NCI-H2227 (cell line): Measurements from ENCODE around the gene AIF1L.
"Not testable (repeated sequence)": the region's sequence is repeated elsewhere in the genome, so short reads cannot be mapped to it uniquely, and the experiment has no call there.

Experiments
- DNase-seq: peaks from one replicate; lab custom pipeline; 2025; ENCODE audit not compliant: unreplicated experiment; lab: John Stamatoyannopoulos, UW

AIF1L gene

DNA sequence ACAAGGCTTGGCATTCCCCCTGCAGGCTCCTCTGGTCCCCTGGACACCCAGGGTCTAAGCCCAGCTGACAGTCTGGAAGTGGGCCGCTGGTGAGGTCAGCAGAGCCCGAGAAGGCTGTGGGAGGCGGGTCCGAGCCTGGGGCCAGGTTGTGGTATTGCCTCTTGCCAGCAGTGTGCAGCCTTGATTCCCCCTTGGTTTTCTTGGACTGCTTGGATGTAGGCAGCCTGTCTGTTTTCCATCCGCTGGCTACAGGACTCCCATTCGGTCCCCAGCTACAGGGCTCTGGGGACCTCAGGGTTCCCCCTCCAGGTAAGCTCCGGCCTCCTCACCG, 1.6 kb downstream of the AIF1L start:
- DNase-seq, result no peak

DNA sequence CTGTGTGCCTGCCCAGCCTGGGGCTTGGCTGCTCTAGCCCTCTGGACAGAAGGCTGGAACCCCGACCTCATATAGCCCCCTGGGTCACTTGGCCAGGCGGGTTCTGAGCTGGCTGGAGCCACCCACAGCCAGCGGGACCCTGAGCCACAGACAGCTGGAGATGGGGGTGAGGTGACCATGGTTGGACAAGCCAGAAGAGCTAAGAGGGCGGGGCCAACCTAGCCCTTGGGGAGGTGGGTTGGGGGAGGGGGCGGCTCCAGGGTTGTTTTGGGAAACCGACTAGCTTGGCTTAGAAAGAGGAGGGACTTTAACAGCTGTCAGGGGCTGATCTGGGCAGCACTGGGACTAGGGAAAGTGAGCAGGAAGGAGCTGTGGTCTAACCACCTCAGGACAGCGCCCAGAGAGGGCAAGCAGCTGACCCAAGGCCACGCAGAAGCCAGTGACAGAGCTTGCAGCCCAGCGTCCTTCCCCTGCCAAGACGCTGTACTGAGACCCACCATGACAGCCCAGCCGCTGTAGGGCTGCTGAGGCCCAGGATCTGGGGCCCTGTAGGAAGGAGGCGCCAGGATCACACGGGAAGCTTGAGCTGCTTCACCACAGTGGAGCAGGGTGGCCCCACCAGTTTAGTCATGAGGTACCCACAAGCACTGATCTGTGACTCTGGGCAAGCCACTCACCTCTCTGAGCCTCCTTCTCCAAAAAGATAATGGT, 2.2 kb downstream of the AIF1L start:
- no peak for DNase-seq

DNA sequence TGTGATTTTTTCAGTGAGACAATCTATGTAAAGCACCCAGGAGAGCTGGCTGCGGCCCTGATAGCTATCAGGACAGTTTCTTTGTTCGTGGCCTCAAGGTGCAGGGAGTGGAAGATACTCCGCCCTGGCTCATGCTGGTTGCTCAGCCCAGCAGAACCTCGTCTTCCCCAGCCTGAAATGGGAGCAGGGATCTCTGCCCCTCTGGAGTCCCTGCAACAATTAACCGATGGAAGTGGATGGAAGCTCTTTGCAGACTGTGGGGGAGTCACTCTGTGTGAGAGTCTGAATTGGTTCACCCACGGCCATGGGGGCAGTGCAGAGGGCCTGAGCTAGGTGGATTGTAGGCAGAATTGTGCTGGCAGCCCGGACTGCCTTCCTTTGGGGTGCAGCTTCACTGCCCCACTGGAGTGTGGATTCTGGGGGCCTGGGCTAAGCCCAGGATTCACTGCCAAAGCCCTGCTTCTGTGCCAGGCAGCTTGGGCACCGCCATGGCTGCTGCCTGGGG, 2.8 kb downstream of the AIF1L start:
- DNase-seq, result no peak

GRCh38 chr9:131099845-131100244, 3.5 kb downstream of the AIF1L start:
- DNase-seq, result not testable (repeated sequence)

GRCh38 chr9:131100445-131100844, 4.1 kb downstream of the AIF1L start:
- no peak for DNase-seq

GRCh38 chr9:131101207-131101964, 5.1 kb downstream of the AIF1L start:
- no peak for DNase-seq

- DNase-seq, result no peak
Observed at GRCh38 chr9:131103024-131103423, 6.7 kb downstream of the AIF1L start.

- no peak for DNase-seq
Observed at GRCh38 chr9:131103535-131103934, 7.2 kb downstream of the AIF1L start.

DNA sequence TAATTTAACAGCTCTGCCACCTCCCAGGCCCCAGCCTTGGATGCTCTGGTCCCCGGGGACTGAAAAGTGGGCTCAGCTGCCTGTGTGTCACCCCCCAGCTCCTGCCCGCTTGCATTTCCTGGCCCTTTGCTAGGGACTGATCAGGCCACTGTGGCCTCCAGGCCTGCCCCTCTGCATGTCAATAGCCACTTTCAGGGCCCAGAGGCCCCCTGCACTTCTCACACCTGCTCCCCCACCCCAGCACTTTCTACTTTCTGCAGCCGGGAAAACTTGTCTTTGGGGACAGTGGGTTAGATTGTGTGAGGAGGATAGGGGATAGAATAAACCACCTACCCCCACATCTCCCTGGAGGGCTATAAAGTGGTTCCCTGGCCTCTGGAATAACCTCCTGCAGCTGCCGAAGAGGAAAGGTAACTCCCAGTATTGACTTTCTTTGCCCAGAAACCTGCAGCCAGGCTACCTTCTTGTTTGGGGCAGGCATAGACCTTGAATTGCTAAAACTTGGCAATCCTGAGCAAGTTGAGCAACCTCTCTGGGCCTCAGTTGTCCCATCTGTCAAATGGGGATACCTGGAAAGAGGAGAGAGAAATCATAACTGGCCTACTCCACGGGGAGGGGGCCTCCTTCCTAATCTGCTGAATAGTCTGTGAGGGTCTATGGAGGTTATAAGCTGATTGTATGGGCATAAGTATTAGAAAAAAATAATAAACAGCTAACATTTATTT, 7.8 kb downstream of the AIF1L start:
- DNase-seq, result no peak

DNA sequence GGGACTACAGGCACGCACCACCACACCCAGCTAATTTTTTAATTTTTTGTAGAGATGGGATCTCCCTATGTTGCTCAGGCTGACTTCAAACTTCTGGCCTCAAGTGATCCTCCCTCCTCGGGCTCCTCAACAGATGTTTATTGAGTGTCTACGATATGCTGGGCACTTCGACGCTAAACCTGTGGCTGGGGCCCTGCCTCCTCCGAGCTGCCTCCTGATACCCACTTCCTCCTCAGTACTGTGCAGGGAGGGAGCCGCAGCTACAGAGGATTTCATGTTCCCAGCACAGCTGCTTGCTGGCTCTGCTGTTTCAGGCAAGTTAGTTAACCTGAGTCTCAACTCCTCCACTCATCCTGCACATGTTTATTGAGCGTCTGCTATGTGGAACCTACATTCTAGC, 9.6 kb downstream of the AIF1L start:
- DNase-seq, result no peak

GRCh38 chr9:131107760-131108159, 11.4 kb downstream of the AIF1L start:
- no peak for DNase-seq

- no peak for DNase-seq
Observed at GRCh38 chr9:131111186-131111853, 15.0 kb downstream of the AIF1L start.

GRCh38 chr9:131111854-131112311, 15.6 kb downstream of the AIF1L start:
- DNase-seq, result no peak

GRCh38 chr9:131112374-131113154, 16.2 kb downstream of the AIF1L start:
- DNase-seq, result no peak

GRCh38 chr9:131113655-131114054, 17.3 kb downstream of the AIF1L start:
- DNase-seq, result no peak

- DNase-seq, result no peak
Observed at GRCh38 chr9:131114084-131114535, 17.8 kb downstream of the AIF1L start.

GRCh38 chr9:131115360-131115742, 19.0 kb downstream of the AIF1L start:
- not testable (repeated sequence) for DNase-seq

DNA sequence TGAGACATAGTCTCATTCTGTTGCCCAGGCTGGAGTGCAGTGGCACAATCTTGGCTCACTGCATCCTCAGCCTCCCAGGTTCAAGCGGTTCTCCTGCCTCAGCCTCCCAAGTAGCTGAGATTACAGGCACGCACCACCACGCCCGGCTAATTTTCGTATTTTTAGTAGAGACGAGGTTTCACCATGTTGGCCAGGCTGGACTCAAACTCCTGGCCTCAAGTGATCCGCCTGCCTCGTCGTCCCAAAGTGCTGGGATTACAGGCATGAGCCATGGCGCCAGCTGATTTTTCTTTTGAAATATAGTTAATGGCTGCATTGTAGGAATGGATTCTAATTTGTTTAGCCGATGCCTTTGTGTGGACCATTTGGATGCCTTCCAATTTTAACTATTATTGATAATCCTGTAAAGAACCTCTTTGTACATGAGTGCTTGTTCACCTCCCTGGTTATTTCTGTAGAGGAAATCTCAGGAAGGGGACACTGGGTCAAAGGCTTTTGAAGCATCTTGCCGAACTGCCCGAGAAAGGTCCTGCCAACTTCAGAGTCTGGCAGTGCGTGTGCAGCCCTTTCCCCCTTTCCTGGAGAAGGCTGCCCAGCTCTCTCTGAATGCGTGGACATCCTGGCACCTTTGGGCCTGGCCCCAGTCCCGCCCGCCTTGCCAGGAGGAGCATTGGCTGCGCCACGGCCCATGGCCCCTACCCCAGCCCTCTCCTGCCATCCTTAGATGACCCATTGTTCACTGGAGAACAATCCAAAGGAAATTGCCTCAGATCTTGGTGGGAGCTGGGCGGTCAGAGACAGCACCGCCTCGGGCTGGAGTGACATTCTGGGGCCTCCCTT, 20.2 kb downstream of the AIF1L start:
- no peak for DNase-seq

GRCh38 chr9:131117121-131117761, 20.9 kb downstream of the AIF1L start:
- no peak for DNase-seq
